ENCODE results near the gene PNRC1.
"Not testable (repeated sequence)": the region's sequence is repeated elsewhere in the genome, so short reads cannot be mapped to it uniquely, and the experiment has no call there.

The PNRC1 gene

DNA sequence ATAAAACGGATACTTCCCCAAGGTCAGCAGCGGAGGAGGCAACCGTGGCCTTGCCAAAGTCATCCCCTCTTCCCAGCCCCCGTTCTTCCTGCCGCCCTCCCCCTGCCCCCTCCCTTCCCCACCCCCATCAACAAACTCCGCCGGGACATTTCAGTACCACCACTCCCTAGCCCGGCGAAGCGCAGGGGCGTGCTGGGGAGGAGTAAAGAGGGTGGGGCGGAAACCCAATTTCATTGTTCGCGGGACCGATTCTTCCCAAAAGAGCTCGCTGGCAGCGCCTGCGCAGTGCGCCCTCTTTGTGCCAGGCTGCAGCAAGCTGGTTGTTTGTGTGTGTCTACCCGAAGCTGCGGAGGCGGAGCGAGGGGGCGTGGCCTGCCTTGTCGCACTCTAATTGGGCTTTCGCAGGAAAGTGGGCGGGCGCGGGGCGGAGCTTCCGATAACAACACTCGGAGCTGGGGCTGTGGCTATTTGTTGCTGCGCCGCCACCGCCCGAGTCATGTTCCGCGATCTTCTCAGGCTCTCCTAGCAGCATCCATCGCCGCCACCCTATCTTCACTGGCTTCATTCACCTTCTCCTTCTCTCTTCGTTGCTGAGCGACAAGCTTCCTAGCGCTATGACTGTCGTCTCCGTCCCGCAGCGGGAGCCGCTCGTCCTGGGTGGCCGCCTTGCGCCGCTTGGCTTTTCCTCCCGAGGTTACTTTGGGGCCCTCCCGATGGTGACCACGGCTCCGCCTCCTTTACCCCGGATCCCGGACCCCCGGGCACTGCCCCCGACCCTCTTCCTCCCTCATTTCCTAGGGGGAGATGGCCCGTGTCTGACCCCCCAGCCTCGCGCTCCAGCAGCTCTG lies at the start of gene PNRC1:
TSS of gene PNRC1 (plus strand) at position 471 of the 848 bp plus-strand sequence. CDS start at position 615, 144 bp downstream.
- DNase-seq (ENCODE audit: low read depth, low spot score), result peak; percentile 95
- ChIA-PET CTCF (interaction anchor here (0.7 to 1.3 kb wide), 5 partner anchors 21 to 160 kb away, joined by 3 to 7 read pairs (median 3); no protein-coding TSS in a partner anchor), POLR2A (interaction anchor here (0.5 to 1.8 kb wide), 14 partner anchors 8 to 1378 kb away, joined by 3 to 9 read pairs (median 3); partner anchors contain the start of genes AKIRIN2, MDN1 and RNGTT)
- no peak for TF ChIP-seq CTCF (IDR thresholded peaks at IDR 0.05; ENCODE audit: insufficient read depth, low read length, missing control alignments)
- H3K4me3 ChIP-seq (ENCODE audit: low read depth, low read length), result peak within 1 kb of the TSS; percentile 94

DNA sequence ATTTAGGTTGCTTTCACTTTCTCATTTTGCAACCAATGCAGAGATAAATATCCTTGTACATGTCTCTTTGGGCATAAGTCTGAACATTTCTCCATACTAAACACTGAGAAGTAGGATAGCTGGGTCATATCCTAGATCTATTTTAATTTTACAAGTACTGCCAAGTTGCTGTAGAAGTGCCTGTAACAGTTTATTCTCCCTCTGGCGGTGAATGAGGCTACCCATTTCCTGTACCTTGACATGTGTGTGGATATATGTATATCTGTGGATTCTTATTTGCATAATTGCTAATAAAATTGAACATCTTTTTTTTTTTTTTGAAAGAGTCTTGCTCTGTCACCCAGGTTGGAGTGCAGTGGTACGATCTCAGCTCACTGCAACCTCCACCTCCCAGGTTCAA lies 48.0 kb upstream of the PNRC1 start:
- CTCF ChIA-PET, result no interaction called here
- H3K4me3 ChIP-seq (ENCODE audit: low read depth, low read length), result no peak overlapping the region
- no peak for DNase-seq (ENCODE audit: low read depth, low spot score)
- no peak for TF ChIP-seq CTCF (IDR thresholded peaks at IDR 0.05; ENCODE audit: insufficient read depth, low read length, missing control alignments)
- POLR2A ChIA-PET, result no interaction called here

DNA sequence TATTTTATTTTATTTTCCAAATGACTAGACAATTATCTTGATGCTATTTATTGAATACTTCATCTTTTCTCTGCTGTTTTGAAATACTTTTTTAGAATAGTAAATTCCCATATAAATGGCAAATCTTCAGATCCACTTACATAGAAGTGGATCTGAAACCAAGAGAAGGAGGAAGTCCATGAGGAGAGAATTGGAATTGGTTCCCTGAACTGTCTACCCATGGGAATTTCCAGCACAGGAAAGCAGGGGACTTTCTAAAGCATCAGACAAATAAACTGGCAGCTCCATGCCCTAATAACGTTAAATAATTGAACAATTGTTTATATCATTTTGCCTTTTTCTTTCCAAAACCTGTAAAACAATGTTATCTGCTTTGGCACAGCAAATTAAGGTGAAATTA lies 47.1 kb upstream of the PNRC1 start:
- ChIA-PET CTCF (no interaction called here), POLR2A (no interaction called here)

GRCh38 chr6:89034116-89034515 lies 46.4 kb upstream of the PNRC1 start:
- H3K4me3 ChIP-seq (ENCODE audit: low read depth, low read length); POLR2A ChIA-PET; CTCF ChIA-PET; DNase-seq (ENCODE audit: low read depth, low spot score): not testable (repeated sequence)

More for the DNA sequence above, 47.1 kb upstream of the PNRC1 start:
- no peak overlapping the region for H3K4me3 ChIP-seq (ENCODE audit: low read depth, low read length)
- TF ChIP-seq CTCF (IDR thresholded peaks at IDR 0.05; ENCODE audit: insufficient read depth, low read length, missing control alignments), result no peak
- no peak for DNase-seq (ENCODE audit: low read depth, low spot score)

GRCh38 chr6:89034586-89035251 lies 45.8 kb upstream of the PNRC1 start:
- ChIA-PET POLR2A (interaction anchor here (0.9 to 1.6 kb wide), 3 partner anchors 45 to 51 kb away, joined by 3 to 9 read pairs (median 3); partner anchors contain the start of gene PNRC1), CTCF (interaction anchor here (2.0 kb wide), 1 partner anchor 45 kb away, joined by 6 read pairs; no protein-coding TSS in a partner anchor)
- no peak for TF ChIP-seq CTCF (IDR thresholded peaks at IDR 0.05; ENCODE audit: insufficient read depth, low read length, missing control alignments)
- DNase-seq (ENCODE audit: low read depth, low spot score), result no peak
- no peak overlapping the region for H3K4me3 ChIP-seq (ENCODE audit: low read depth, low read length)

- CTCF ChIA-PET, result interaction anchor here (1.2 to 2.0 kb wide), 3 partner anchors 44 to 52 kb away, joined by 3 to 6 read pairs (median 5); partner anchors contain the start of gene PNRC1
These were observed 45.1 kb upstream of the PNRC1 start for GRCh38 chr6:89035252-89036101.

More at GRCh38 chr6:89035252-89036101, 45.1 kb upstream of the PNRC1 start:
- POLR2A ChIA-PET, result interaction anchor here (0.6 to 1.6 kb wide), 4 partner anchors 43 to 50 kb away, joined by 3 to 9 read pairs (median 4); partner anchors contain the start of gene PNRC1
- no peak overlapping the region; the same call in 1 of the 2 replicates for H3K4me3 ChIP-seq (ENCODE audit: low read depth, low read length)
- DNase-seq (ENCODE audit: low read depth, low spot score), result peak; percentile 89
- no peak for TF ChIP-seq CTCF (IDR thresholded peaks at IDR 0.05; ENCODE audit: insufficient read depth, low read length, missing control alignments)
